T47D (cell line): ENCODE results near the gene ADARB2.
"Not testable (repeated sequence)": the region's sequence is repeated elsewhere in the genome, so short reads cannot be mapped to it uniquely, and the experiment has no call there.

Experiments used
- DNase-seq, 2 experiments: peaks; one replicate each; pipeline versions ENCODE4 v3.0.0 to v3.0.0-alpha.2; 2011 to 2012; ENCODE audit warnings: low read depth in 1 of 2, low spot score in 1 of 2
- JUND ChIP-seq: IDR thresholded peaks from 2 replicates; pipeline ENCODE4 v1.6.1; 2012; ENCODE audit warnings: low read depth
- in situ Hi-C: cut with HindIII; loops from 2 replicates; pipeline ENCODE4 v1.10.0; 2016; ENCODE audit warnings: low sequenced_read_pairs, low pct_unique_long_range_greater_than_20kb

Gene ADARB2

DNA sequence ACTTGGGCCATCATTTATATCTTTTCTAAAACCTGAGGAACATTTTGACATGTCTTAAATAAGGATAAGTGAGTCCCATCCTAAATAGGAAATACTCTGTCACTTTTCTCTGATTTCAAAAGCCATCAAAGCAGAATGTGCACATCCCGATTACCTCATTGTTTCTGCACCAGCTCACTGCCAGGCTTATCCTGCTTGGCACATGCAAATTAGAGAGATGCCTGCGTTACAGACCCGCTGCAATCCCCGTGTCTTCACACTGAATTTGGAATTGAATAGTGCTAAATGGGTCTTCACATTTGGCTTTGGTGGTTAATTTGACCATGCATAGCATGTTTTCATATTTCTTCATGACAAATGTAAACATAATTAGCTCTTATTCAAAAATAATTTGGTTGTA is 401.7 kb downstream of the ADARB2 start:
- DNase-seq = no peak
- TF ChIP-seq JUND = no peak
- in situ Hi-C loops = no loop called here

DNA sequence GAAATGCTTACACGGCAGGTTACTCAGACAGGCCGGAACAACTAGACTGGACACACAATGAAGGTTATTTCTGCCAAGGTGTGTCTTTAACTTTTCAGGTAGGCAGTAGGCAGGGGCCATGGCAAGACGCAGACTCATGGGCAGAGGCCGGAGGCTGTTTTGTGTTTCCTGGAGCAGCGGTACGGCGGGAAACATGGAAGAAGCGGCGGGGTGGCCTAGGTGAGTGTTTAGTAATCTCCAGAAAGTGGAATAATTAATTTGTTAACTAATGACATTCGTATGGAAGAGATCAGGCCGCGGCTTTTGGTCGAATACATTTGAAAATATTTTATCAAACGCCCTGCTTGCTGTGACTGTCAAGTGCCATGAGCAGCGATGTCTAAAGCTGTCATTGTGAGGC is 403.3 kb downstream of the ADARB2 start:
- TF ChIP-seq JUND = no peak
- DNase-seq = no peak
- in situ Hi-C loops = no loop called here

DNA sequence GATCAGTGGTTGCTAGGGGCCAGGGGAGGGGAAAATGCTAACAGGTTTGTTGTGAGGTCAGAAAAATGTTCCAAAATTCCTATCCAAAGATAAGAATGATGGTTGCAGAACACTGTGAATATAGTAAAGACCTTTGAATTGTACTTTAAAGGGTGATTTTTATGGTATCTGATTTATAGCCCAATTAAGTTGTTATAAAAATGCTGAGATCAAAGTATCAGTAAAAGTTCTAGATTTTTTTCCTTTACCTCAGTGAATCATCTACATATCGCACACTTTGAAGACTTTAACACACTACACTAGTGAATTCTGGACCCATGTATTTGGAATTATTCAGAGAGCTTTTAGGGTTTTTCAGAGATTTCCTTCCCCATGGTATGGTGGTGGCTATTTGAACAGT is 405.8 kb downstream of the ADARB2 start:
- in situ Hi-C loops = no loop called here
- no peak for DNase-seq
- no peak for TF ChIP-seq JUND

DNA sequence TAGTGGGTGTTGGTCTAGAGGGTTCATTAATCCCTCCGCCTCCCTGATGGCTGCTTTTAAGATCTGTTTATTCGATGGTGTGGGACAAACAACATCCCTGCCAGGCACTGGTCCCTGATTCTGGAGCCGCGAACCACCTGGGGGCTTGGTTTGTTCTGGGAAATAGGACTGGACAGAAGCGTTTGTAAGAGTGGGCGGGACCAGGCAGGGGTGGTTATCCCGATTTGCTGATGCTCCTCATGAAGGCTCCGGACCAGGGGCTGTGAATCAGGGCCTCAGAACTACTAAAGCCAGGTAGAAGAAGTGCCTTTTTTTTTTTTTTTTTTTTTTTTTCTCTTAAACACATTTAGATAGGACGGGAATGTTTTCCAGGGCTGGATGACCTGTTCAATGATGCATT is 407.7 kb downstream of the ADARB2 start:
- no peak for TF ChIP-seq JUND
- in situ Hi-C loops = no loop called here
- no peak for DNase-seq

DNA sequence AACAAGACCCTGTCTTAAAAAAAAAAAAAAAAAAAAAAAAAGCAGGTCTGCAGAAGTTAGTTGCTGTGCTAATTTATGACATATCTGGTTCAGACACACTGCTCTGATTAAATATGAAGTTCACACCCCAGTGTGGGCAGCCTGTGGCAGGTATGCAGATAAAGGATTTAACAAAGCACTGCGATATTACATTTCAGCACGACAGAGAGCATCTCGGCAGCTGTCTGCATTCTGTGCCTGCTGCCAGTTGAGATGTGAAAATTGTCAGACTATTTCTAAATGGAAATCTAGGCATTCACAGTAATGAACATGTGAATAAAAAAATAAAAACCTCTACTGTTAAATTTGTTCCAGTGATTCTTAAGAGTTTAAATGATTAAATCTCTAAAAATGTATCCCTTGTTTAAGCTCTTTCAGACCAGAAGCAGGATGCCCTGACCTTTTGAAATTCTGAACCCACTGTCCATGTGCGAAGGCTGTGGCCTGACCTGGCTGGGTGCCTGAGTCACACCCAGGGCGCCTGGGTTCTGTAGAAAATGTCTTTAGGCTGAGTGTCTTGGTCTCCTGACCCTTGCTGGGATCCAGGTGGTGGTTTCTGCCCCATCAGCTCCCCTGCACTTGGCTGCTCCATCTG is 408.2 kb downstream of the ADARB2 start:
- in situ Hi-C loops = no loop called here
- DNase-seq = no peak
- TF ChIP-seq JUND = no peak

DNA sequence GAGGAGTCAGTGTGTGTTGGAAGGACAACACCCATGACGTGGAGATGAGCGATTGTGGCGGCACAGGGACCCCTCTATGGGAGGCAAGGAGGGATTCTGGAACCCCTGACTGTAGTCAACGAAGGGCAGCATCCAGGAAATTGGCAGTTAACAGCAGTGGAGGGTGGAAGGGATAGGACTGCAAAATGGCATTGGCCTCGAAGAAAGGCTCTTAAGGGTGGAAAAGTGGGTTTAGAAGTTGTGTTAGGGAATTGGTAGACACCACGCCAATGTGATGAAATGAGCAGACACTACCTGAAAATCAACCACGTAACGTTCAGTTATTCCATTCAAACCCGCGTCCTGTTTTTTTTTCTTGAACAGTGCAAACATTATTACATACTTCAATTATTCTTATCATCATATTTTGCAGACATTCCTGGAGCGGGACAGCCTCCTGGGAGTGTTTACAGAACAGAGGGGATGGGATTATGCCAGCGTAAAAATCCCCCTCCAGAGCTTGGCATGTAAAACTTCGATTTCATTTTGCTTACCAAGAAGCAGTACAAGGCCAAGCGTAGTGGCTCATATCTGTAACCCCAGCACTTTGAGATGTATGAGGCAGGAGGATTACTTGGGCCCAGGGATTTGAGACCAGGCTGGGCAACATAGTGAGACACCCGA is 409.0 kb downstream of the ADARB2 start:
- DNase-seq = no peak
- no peak for TF ChIP-seq JUND
- in situ Hi-C loops = no loop called here

DNA sequence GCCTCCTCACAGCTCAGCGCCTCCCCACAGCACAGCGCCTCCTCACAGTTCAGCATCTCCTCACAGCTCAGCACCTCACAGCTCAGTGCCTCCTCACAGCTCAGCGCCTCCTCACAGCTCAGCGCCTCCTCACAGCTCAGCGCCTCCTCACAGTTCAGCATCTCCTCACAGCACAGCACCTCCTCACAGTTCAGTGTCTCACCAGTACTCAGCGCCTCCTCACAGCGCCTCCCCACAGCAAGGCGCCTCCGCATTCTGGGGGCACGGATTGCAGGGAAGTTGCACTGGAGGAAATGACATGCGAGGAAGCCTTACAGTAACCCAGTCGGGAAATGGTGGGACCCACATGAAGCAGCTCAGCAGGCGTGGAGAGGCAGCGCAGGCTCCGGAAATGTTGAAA is 409.6 kb downstream of the ADARB2 start:
- no peak for TF ChIP-seq JUND
- in situ Hi-C loops = no loop called here
- DNase-seq = no peak

DNA sequence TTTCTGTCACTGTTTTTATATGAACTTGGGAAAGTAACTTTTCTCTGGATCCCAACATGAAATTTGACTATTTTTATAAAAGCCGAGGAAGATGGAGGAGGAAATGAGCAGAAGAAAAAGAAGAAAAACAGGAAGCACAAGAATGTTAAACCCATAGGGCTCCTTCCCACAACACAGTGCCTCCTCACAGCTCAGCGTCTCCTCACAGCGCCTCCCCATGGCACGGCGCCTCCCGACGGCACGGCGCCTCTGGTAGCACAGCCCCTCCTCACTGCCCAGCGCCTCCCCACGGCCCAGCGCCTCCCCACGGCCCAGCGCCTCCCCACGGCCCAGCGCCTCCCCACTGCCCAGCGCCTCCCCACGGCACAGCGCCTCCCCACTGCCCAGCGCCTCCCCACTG is 410.8 kb downstream of the ADARB2 start:
- DNase-seq = peak; percentile 53 to 78
- in situ Hi-C loops = not testable (repeated sequence)

DNA sequence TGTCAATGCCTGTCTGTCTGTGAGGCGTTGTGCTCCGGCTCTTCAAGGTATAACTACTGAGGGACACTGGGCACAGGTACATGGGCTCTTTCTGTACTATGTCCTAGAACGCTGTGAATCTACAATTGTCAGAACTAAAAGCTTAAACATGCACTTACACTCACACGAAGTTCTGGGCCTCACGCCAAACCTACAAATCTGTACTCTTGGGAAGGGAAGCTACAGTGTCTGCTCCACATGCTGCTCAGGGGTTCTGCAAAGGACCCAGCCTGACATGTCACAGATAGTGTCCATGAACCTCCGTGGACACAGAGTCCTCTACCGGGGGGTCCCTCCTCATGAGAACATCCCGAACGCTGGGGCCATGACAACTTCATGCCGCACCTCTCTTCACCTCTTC is 412.4 kb downstream of the ADARB2 start:
- in situ Hi-C loops = no loop called here
- no peak for DNase-seq
- TF ChIP-seq JUND = no peak

DNA sequence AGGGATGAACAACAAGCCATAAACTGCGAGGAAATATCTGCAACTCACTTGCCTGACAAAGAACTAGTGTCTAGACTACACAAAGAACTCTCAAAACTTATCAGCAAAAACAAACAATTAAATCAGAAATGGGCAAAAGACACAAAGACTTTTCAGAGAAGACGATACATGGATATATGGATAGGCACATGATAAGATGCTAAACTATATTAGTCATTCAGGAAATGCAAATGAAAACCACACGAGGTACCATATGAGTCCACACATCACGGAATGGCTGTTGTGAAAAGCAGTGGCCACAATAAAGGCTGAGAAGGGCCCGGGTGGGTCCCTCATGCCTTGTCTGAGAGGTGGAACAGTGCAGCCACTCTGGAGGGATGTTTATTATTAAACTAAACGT is 413.4 kb downstream of the ADARB2 start:
- DNase-seq = no peak

DNA sequence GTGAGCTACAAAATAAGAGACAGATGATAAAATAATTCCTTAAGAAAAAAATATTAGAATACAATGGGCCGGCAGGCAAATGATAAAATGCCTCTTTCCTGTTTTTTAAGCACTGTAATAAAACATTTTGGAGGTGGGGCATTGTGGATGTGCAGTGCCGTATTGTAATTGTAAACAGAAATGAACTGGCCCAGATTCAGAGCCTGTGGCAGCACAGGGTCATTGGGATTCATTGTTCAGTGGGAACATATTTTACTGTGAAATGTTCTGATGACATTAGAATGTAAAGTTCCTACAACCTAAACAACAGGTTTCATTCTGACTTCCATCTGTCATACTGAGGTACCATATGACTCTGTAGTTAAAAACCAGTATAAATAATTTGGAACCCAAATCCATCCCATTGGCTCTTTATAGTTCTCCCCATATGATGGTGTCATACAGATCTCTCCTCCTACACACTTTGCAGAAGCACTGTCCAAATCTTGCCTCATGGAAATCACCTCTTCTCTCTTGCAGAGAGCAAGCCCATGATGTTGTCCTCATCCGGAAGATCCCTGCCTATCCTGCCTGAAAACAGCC is 416.5 kb downstream of the ADARB2 start:
- no peak for TF ChIP-seq JUND
- in situ Hi-C loops = no loop called here

More for the DNA sequence above, 413.4 kb downstream of the ADARB2 start:
- no peak for TF ChIP-seq JUND
- in situ Hi-C loops = no loop called here

DNA sequence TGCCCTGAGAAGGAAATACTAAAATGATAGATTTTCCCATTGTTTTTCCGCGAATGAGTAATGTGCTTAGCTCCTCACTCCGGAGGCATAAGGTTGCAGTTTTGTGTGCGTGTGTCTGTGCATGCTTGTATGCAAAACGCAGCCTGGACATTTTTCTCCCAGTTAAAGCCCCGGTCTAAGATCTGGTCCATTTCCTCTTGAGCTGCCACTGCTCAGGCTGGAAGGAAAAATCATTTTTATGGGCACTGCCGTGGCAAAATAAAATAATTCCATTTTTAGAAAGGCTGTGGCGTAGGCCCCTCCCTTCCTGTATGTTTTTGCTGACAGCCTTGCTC is 420.5 kb downstream of the ADARB2 start:
- TF ChIP-seq JUND = no peak
- in situ Hi-C loops = no loop called here
- DNase-seq = no peak

More for the DNA sequence above, 416.5 kb downstream of the ADARB2 start:
- no peak for DNase-seq

DNA sequence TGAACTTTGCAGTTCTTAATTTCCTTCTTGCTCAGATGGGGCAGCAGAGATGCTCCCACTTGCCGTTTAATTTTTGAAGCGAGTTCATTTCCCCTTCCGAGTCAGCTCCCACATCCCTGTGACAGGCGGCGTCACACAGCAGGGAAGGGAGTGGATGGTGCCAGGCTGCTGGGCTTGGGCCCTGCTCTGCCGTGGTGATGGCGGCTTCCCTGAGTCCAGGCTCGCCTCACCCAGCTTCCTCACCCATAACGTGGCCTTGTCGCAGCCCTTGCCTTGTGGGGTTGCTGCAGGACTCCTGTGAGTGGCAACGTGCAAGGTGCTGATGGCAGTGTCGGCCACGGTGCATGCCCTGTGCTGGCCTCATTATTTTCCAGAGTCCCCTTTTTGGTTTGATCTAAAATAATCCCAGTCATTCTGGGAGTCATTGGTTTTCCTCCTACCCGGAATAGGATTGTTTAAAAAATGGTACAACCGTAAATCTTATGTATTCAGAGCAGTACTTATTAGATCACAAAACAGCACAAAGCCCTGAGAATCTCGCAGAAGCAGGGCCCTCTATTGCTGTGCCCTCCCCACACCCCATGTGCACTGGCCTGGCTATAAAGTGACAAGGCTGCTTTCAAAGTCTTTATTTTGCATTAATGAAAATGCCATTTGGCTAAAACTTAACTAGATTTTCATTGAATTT is 421.1 kb downstream of the ADARB2 start:
- in situ Hi-C loops = no loop called here
- TF ChIP-seq JUND = no peak
- DNase-seq = no peak
